Heart right ventricle (tissue), 16 donors: ENCODE measurements around the gene GRAP2. TPM values are rescaled to one million over a fixed set of nuclear protein-coding genes. Genes with fewer than 3 reads are reported as not detected.

Experiments
- ATAC-seq, 8 donors: fragments of 200-7000 bp; cut with Tn5 transposase; one replicate each; pipeline ENCODE4 v1.9.1; 2020; ENCODE audit warnings: mild to moderate bottlenecking in 8 of 8, moderate library complexity in 8 of 8, moderate number of reproducible peaks in 1 of 8
- DNase-seq, 2 donors: peaks; one replicate each; pipeline ENCODE4 v3.0.0-alpha.2; 2020
- H3K27ac ChIP-seq, 10 donors: fragments of 200-600 bp; sonication (generic) in 2 of 10; one replicate each; pipeline versions ENCODE4 v1.5.0 to v1.8.0; 2020 to 2022; ENCODE audit warnings: mild to moderate bottlenecking in 3 of 10
- H3K27me3 ChIP-seq, 7 donors: fragments of 200-600 bp; one replicate each; pipeline ENCODE4 v1.8.0; 2021 to 2022; ENCODE audit warnings: mild to moderate bottlenecking in 2 of 7
- H3K36me3 ChIP-seq, 9 donors: fragments of 200-600 bp; sonication (generic) in 1 of 9; one replicate each; pipeline versions ENCODE4 v1.5.0 to v1.8.0; 2020 to 2022; ENCODE audit warnings: mild to moderate bottlenecking in 2 of 9
- H3K4me1 ChIP-seq, 9 donors: fragments of 200-600 bp; sonication (generic) in 1 of 9; one replicate each; pipeline versions ENCODE4 v1.5.0 to v1.8.0; 2020 to 2022; ENCODE audit warnings: mild to moderate bottlenecking in 4 of 9
- H3K4me3 ChIP-seq, 10 donors: fragments of 200-600 bp; sonication (generic) in 2 of 10; one replicate each; pipeline versions ENCODE4 v1.5.0 to v1.8.0; 2020 to 2022; ENCODE audit warnings: mild to moderate bottlenecking in 7 of 10, moderate library complexity in 2 of 10
- H3K9me3 ChIP-seq, 11 donors: fragments of 200-600 bp in 10 of 11; sonication (generic) in 2 of 11; one replicate each; pipeline versions ENCODE4 v1.5.0 to v1.8.0; 2013 to 2022; ENCODE audit warnings: mild to moderate bottlenecking in 2 of 11, control low read depth in 1 of 11, moderate library complexity in 1 of 11
- WGBS, 2 donors: extraction: QIAGEN DNeasy Blood & Tissue Kit; methylation state at CpG; one replicate each; pipeline ENCODE4 v1.1.7; 2013; ENCODE audit warnings: inconsistent platforms in 1 of 2; 5-methylcytosine and 5-hydroxymethylcytosine counted together
- intact Hi-C, 10 donors: fragments of 100-400 bp; cut with DNase I; formaldehyde crosslinking; loops; one replicate each; pipeline versions ENCODE4 v1.11.1 to v1.14.2; 2022
- polyA plus RNA-seq, 2 donors: library from polyadenylated mRNA; stranded (reverse); fragments of 200-250 nt; gene quantifications; one replicate each; pipeline ENCODE4 v1.2.3, GENCODE V29; 2013
- total RNA-seq, 10 donors: library from RNA; stranded (reverse); fragmentation: NEBNext Ultra II Directional in 3 of 10; extraction: Animal tissue kit (Norgen Biotek cat#: 25700) in 3 of 10; gene quantifications; one replicate each; pipeline versions ENCODE4 v1.2.1 to v1.2.4, GENCODE V29; 2021 to 2023
- TF ChIP-seq, protein P1 (sequence below), 9 donors: fragments of 200-600 bp; sonication (generic) in 2 of 9; IDR thresholded peaks; one replicate each; pipeline versions ENCODE4 v1.5.0 to v1.8.0; 2021 to 2022; ENCODE audit warnings: antibody characterized with exemption in 9 of 9, mild to moderate bottlenecking in 5 of 9, moderate library complexity in 1 of 9
- donor health status: Arrhythmogenic right ventricular cardiomyopathy.
- donor health status: ischemic (EF 13 %, LVEDD 7.1; RV severe dilation, severe dysfunction).
- donor health status: healthy with polysubstance abuse.
- donor health status: DM: no; HTN: yes; CAD: no.
- donor health status: DM: no; HTN: no; CAD: no.
- donor health status: ischemic (EF 25% LVEDD 6.9; RV normal size, moderate dysfunction).
- donor health status: ischemic (EF 25% LVEDD 5.7; RV mildly dilated, moderate dysfunction).
- donor health status: healthy.
- donor health status: DM: yes; HTN: yes; CAD: no.
- donor health status: Ischemic cardiomyopathy.
- donor health status: ischemic (EF 35%, LVEDD 5.7; RV mildly dilated, moderate dysfunction).
- donor health status: nonischemic (EF 11% LVEDD 7.7; RV severe dilation, severe dysfunction).
- donor health status: DM: yes; HTN: yes; CAD: no.
- donor health status: PGD.
- donor health status: ischemic (EF 29% LVEDD 5.4; RV normal size, mild dysfunction).
- donor health status: nonischemic (EF 23%, LVEDD 6.1; RV moderate dilation, normal function).

GRAP2 gene
- total and polyA plus RNA-seq, 12 donors: 0.19 to 5.6 (median 0.60) TPM

DNA sequence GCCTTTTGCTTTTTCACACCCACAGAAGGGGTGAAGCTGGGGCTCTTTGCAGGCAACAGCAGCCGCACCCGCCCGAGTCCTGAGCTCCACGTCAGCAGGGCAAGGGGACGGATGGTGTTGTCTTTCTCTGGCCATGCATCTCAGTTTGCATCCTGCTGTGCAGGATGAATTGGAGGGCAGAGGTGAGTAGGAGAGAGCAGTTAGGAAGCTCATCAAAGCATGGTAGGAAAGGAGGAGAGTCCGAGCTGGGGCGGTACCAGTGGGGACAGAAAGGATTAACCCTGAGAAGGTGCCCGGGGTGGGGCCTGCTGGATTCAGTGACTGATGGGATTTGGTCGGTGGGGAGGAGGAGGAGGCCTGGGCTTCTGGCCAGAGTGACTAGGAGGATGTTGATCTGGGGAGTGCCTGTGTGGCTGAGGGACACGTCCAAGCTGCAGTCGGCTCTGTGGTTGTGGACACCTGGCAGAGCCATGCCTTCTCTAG is 108.4 kb downstream of the GRAP2 start:
- ATAC-seq: peak in 1 of 8 donors; percentile 44
- Histone ChIP-seq H3K27ac (no peak overlapping the region), H3K27me3 (peaks cover 0 to 55% (median 42%) of the 10 kb centered on the region in 7 donors), H3K36me3 (no peaks in the 10 kb centered on the region), H3K4me3 (no peak overlapping the region), H3K4me1 (peaks cover 0 to 20% (median 0%) of the 10 kb centered on the region in 9 donors), H3K9me3 (no peaks in the 10 kb centered on the region)
- TF ChIP-seq, protein P1, sequence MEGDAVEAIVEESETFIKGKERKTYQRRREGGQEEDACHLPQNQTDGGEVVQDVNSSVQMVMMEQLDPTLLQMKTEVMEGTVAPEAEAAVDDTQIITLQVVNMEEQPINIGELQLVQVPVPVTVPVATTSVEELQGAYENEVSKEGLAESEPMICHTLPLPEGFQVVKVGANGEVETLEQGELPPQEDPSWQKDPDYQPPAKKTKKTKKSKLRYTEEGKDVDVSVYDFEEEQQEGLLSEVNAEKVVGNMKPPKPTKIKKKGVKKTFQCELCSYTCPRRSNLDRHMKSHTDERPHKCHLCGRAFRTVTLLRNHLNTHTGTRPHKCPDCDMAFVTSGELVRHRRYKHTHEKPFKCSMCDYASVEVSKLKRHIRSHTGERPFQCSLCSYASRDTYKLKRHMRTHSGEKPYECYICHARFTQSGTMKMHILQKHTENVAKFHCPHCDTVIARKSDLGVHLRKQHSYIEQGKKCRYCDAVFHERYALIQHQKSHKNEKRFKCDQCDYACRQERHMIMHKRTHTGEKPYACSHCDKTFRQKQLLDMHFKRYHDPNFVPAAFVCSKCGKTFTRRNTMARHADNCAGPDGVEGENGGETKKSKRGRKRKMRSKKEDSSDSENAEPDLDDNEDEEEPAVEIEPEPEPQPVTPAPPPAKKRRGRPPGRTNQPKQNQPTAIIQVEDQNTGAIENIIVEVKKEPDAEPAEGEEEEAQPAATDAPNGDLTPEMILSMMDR (IDR thresholded peaks at IDR 0.05): no peak
- intact Hi-C loops: loop anchor here in 1 of 10 donors (5.0 kb wide), 1 partner anchor 447 kb away; no protein-coding TSS in a partner anchor
- DNase-seq: no peak
- 20 to 21% methylated on average over 11 of the region's 11 CpGs for WGBS, 2 donors

DNA sequence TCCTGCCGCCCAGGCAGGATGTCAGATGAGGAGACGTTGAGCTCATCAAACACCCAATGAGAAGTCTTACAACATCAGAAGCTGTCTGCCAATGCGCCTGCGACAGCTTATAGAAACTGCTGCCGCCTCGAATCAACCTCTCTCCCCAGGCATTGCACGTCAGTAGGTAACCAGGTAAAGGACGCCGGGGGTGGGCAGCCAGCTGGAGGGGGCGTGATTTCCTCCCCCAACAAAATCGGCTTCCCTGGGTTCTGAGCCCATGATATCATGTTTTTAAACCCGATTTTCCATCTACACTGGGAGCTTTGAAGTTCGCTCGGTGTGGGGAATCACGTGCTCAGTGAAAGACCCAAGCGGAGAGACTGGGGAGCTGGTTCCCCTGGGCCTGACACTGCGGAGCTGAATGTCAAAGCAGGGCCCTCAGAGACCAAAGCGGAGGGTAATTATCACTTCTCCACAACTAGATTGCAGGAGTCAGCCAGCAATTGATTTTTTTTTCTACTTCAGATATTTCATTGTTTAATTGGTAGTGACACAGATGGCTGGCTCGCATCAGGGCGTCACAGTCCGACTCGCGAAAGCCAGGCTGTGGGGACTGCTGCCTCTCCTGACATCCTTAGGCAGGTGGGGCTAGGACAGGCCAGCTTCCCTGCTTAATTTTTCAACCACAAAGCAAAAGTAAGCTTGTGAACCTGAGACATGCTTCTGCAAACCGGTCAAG is 109.2 kb downstream of the GRAP2 start:
- 43 to 45% methylated on average over 24 of the region's 24 CpGs for WGBS, 2 donors
- Histone ChIP-seq H3K4me1 (peaks cover 0 to 20% (median 0%) of the 10 kb centered on the region in 9 donors), H3K27me3 (peaks cover 0 to 61% (median 42%) of the 10 kb centered on the region in 7 donors), H3K4me3 (no peak overlapping the region), H3K36me3 (no peaks in the 10 kb centered on the region), H3K27ac (no peak overlapping the region), H3K9me3 (no peaks in the 10 kb centered on the region)
- TF ChIP-seq, protein P1 (IDR thresholded peaks at IDR 0.05): no peak
- intact Hi-C loops: loop anchor here in 2 of 10 donors (5.0 to 10.0 kb wide), 2 partner anchors 65 to 448 kb away; no protein-coding TSS in a partner anchor
- DNase-seq: no peak
- ATAC-seq: no peak

DNA sequence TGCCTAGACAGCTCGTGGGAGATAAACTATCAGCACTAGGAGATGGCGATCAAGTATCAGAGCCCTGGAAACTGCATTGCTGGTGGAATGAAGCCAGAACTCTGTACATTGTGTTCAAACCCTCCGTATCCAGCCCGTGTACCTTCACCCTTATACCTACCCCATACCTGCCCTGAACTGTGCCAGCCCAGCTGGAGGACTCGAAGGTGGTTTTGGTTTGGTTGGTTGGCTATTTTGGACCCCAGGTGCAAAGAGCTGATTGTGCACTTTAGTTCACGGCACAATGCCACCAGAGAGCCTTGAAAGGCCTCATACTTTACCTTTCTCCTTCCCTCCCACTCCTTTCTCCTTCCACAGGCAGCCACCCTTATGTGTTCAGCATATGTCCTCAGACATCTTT is 109.9 kb downstream of the GRAP2 start:
- Histone ChIP-seq H3K4me3 (no peak overlapping the region), H3K4me1 (peaks cover 0 to 20% (median 0%) of the 10 kb centered on the region in 9 donors), H3K9me3 (no peaks in the 10 kb centered on the region), H3K27ac (no peak overlapping the region), H3K36me3 (no peaks in the 10 kb centered on the region), H3K27me3 (peaks cover 0 to 62% (median 42%) of the 10 kb centered on the region in 7 donors)
- WGBS, 2 donors: 79 to 82% methylated on average over 6 of the region's 6 CpGs
- TF ChIP-seq, protein P1 (IDR thresholded peaks at IDR 0.05): no peak
- intact Hi-C loops: loop anchor here in 1 of 10 donors (10.0 kb wide), 1 partner anchor 66 kb away; no protein-coding TSS in a partner anchor
- no peak for DNase-seq
- ATAC-seq: no peak

DNA sequence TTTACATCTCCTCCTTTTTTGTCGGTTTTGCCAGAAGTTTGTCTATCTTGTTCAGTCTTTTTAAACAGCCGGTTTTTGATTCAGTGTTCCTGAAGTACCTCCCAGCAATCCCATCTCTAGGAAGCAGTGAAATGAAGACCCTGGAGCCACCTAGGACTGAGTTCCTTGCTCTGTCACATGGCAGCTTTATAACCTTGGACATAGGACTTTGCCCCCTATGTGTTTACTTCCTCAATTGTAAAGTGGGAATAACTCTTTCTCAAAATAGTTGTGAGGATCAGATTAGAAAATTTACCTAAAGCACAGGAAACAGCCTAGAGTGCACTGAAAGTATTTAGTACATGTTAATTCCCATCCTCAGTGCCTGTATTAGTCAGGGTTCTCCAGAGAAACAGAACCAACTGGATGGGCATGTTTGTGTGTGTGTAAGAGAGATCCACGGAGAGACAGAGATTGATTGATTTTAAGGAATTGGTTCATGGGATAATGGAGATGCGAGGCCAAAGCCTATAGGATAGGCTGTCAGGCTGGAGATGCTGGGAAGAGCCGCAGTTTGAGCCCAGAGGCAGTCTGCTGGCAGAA is 113.9 kb downstream of the GRAP2 start:
- ATAC-seq: no peak
- Histone ChIP-seq H3K4me1 (peaks cover 0 to 3% (median 0%) of the 10 kb centered on the region in 9 donors), H3K9me3 (no peaks in the 10 kb centered on the region), H3K27me3 (peaks cover 0 to 49% (median 23%) of the 10 kb centered on the region in 7 donors), H3K4me3 (no peak overlapping the region), H3K36me3 (no peaks in the 10 kb centered on the region), H3K27ac (no peak overlapping the region)
- intact Hi-C loops: loop anchor here in 1 of 10 donors (10.0 kb wide), 1 partner anchor 70 kb away; no protein-coding TSS in a partner anchor
- DNase-seq: no peak
- 85 to 92% methylated on average over 5 of the region's 5 CpGs for WGBS, 2 donors
- TF ChIP-seq, protein P1 (IDR thresholded peaks at IDR 0.05): no peak
